ENCODE results near the gene RAB27A. TPM values are rescaled to one million over a fixed set of nuclear protein-coding genes. Genes with fewer than 3 reads are reported as not detected.
"Not testable (repeated sequence)": the region's sequence is repeated elsewhere in the genome, so short reads cannot be mapped to it uniquely, and the experiment has no call there.

RAB27A gene
- total RNA-seq, 1 experiment from 2014 or later = 12.3 TPM

GRCh38 chr15:55250941-55251340 lies 38.7 kb downstream of the RAB27A start:
- no TSS peak for BruUV-seq (replicated peaks)
- Histone ChIP-seq H3K79me2 (ENCODE audit: low read depth) (no peaks in the 10 kb centered on the region), H3K9me3 (ENCODE audit: insufficient read depth, low read depth) (no peaks in the 10 kb centered on the region), H3K27ac (peak overlapping the region; percentile 10; the same call in 1 of the 2 replicates), H2AFZ (no peak overlapping the region), H3K27me3 (ENCODE audit: insufficient read depth, low read depth) (no peaks in the 10 kb centered on the region), H3K4me2 (no peak overlapping the region), H4K20me1 (ENCODE audit: insufficient read depth) (no peaks in the 10 kb centered on the region), H3K9me2 (ENCODE audit: insufficient read depth) (no peaks in the 10 kb centered on the region), H3K4me3 (no peak overlapping the region), H3K4me1 (replicated peaks; ENCODE audit: insufficient read depth) (no peaks in the 10 kb centered on the region; the same call in 1 of the 2 replicates), H3F3A (ENCODE audit: insufficient read depth, low read depth) (0 out of 2 replicates have a peak, but pooled peaks cover 4% of the 10 kb centered on the region), H3K36me3 (ENCODE audit: low read depth) (no peaks in the 10 kb centered on the region)
- CTCF ChIA-PET = interaction anchor here (0.6 kb wide), 1 partner anchor 61 kb away, joined by 3 read pairs; no protein-coding TSS in a partner anchor
- no peak for TF ChIP-seq CTCF (conservative IDR thresholded peaks at IDR 0.05)
- TF ChIP-seq EZH2 (IDR thresholded peaks at IDR 0.05; ENCODE audit: low read depth) = no peak
- no peak for DNase-seq
- POLR2A ChIA-PET (ENCODE audit: unreplicated experiment) = no interaction called here
- intact Hi-C loops (cut with micrococcal nuclease; ENCODE audit: unreplicated experiment) = no loop called here

- H4K20me1 ChIP-seq (ENCODE audit: insufficient read depth) = no peaks in the 10 kb centered on the region
- H3K36me3 ChIP-seq (ENCODE audit: low read depth) = no peaks in the 10 kb centered on the region
- intact Hi-C loops (cut with micrococcal nuclease; ENCODE audit: unreplicated experiment) = no loop called here
- TF ChIP-seq CTCF (conservative IDR thresholded peaks at IDR 0.05) (no peak), EZH2 (IDR thresholded peaks at IDR 0.05; ENCODE audit: low read depth) (no peak)
- H3K79me2 ChIP-seq (ENCODE audit: low read depth) = no peaks in the 10 kb centered on the region
- no peak overlapping the region for H3K4me2 ChIP-seq
- H3K9me2 ChIP-seq (ENCODE audit: insufficient read depth) = no peaks in the 10 kb centered on the region
- H3K9me3 ChIP-seq (ENCODE audit: insufficient read depth, low read depth) = no peaks in the 10 kb centered on the region
- 0 out of 2 replicates have a peak, but pooled peaks cover 4% of the 10 kb centered on the region for H3F3A ChIP-seq (ENCODE audit: insufficient read depth, low read depth)
- peak overlapping the region; percentile 10; the same call in 1 of the 2 replicates for H3K27ac ChIP-seq
- CTCF ChIA-PET = interaction anchor here (0.6 kb wide), 1 partner anchor 62 kb away, joined by 3 read pairs; no protein-coding TSS in a partner anchor
- peak in 1 of 2 experiments; percentile 53 for DNase-seq
- no peaks in the 10 kb centered on the region for H3K27me3 ChIP-seq (ENCODE audit: insufficient read depth, low read depth)
- no peak overlapping the region for H3K4me3 ChIP-seq
- POLR2A ChIA-PET (ENCODE audit: unreplicated experiment) = no interaction called here
- H3K4me1 ChIP-seq (replicated peaks; ENCODE audit: insufficient read depth) = no peaks in the 10 kb centered on the region; the same call in 1 of the 2 replicates
- no TSS peak for BruUV-seq (replicated peaks)
- H2AFZ ChIP-seq = no peak overlapping the region
Measured at GRCh38 chr15:55250392-55250791, 39.2 kb downstream of the RAB27A start.

GRCh38 chr15:55249885-55250284 lies 39.7 kb downstream of the RAB27A start:
- H3K4me2 ChIP-seq; DNase-seq; H3K79me2 ChIP-seq (ENCODE audit: low read depth); POLR2A ChIA-PET (ENCODE audit: unreplicated experiment); H3K9me3 ChIP-seq (ENCODE audit: insufficient read depth, low read depth); H2AFZ ChIP-seq; H3F3A ChIP-seq (ENCODE audit: insufficient read depth, low read depth); H3K27me3 ChIP-seq (ENCODE audit: insufficient read depth, low read depth); H4K20me1 ChIP-seq (ENCODE audit: insufficient read depth); H3K36me3 ChIP-seq (ENCODE audit: low read depth); H3K4me3 ChIP-seq; H3K27ac ChIP-seq; CTCF ChIA-PET; BruUV-seq (replicated peaks); H3K4me1 ChIP-seq (replicated peaks; ENCODE audit: insufficient read depth); intact Hi-C loops (cut with micrococcal nuclease; ENCODE audit: unreplicated experiment); H3K9me2 ChIP-seq (ENCODE audit: insufficient read depth): not testable (repeated sequence)

GRCh38 chr15:55248895-55249294 lies 40.7 kb downstream of the RAB27A start:
- no peaks in the 10 kb centered on the region for H3K79me2 ChIP-seq (ENCODE audit: low read depth)
- no peaks in the 10 kb centered on the region for H3K9me2 ChIP-seq (ENCODE audit: insufficient read depth)
- no peak for DNase-seq
- H3K9me3 ChIP-seq (ENCODE audit: insufficient read depth, low read depth) = no peaks in the 10 kb centered on the region
- intact Hi-C loops (cut with micrococcal nuclease; ENCODE audit: unreplicated experiment) = no loop called here
- H3F3A ChIP-seq (ENCODE audit: insufficient read depth, low read depth) = 0 out of 2 replicates have a peak, but pooled peaks cover 4% of the 10 kb centered on the region
- BruUV-seq (replicated peaks) = no TSS peak
- CTCF ChIA-PET = no interaction called here
- no peak overlapping the region for H3K27ac ChIP-seq
- TF ChIP-seq CTCF (conservative IDR thresholded peaks at IDR 0.05) (no peak), EZH2 (IDR thresholded peaks at IDR 0.05; ENCODE audit: low read depth) (no peak)
- no peaks in the 10 kb centered on the region for H3K27me3 ChIP-seq (ENCODE audit: insufficient read depth, low read depth)
- POLR2A ChIA-PET (ENCODE audit: unreplicated experiment) = no interaction called here
- H3K4me2 ChIP-seq = no peak overlapping the region
- H3K36me3 ChIP-seq (ENCODE audit: low read depth) = no peaks in the 10 kb centered on the region
- H4K20me1 ChIP-seq (ENCODE audit: insufficient read depth) = no peaks in the 10 kb centered on the region
- no peaks in the 10 kb centered on the region; the same call in 1 of the 2 replicates for H3K4me1 ChIP-seq (replicated peaks; ENCODE audit: insufficient read depth)
- no peak overlapping the region for H3K4me3 ChIP-seq
- no peak overlapping the region for H2AFZ ChIP-seq

Data from PC-9 (cell line).